GM12878 (cell line): Measurements from ENCODE around the gene RNF103. TPM values are rescaled to one million over a fixed set of nuclear protein-coding genes. Genes with fewer than 3 reads are reported as not detected.

Experiments used
- ATAC-seq: fragments of 200-7000 bp; cut with Tn5 transposase; 3 replicates; pipeline ENCODE4 v1.9.1; 2020; ENCODE audit warnings: mild to moderate bottlenecking, moderate library complexity
- BruUV-seq: library from RNA; stranded (reverse); fragments of 400-500 nt; replicated peaks from 2 replicates; lab custom pipeline; 2021; lab: Mats Ljungman, UMichigan
- CTCF ChIA-PET: fragments of 300-600 bp; sonication (Branson Sonifier 250); formaldehyde crosslinking; extraction: SDS; loops from one replicate; lab custom pipeline; 2021; ENCODE audit warnings: inconsistent platforms; lab: Yijun Ruan, JAX
- POLR2A ChIA-PET: fragments of 350-600 bp; formaldehyde crosslinking; extraction: SDS; loops from one replicate; lab custom pipeline; 2021; ENCODE audit warnings: inconsistent platforms; lab: Charles Lee
- RAD21 ChIA-PET: fragments of 300-600 bp; sonication (Branson Sonifier 250); formaldehyde crosslinking; loops from one replicate; lab custom pipeline; 2023; ENCODE audit warnings: antibody characterized with exemption; ENCODE audit not compliant: unreplicated experiment; lab: Charles Lee
- SMC1A ChIA-PET: fragments of 300-600 bp; sonication (Branson Sonifier 250); formaldehyde crosslinking; loops from one replicate; lab custom pipeline; 2023; ENCODE audit not compliant: unreplicated experiment, uncharacterized antibody; lab: Charles Lee
- DNase-seq: peaks from one replicate; pipeline ENCODE4 v3.0.0-alpha.2; 2011; ENCODE audit warnings: low read depth, low spot score
- FAIRE-seq: peaks from 3 replicates; lab custom pipeline; 2011; peaks lifted over from hg19 to GRCh38; lab: Jason Lieb, UNC
- H2AFZ ChIP-seq: 2 replicates; pipeline ENCODE4 v1.6.0; 2011; ENCODE audit warnings: low read depth, low read length, control low read depth; ENCODE audit not compliant: control insufficient read depth
- H3K27ac ChIP-seq: 2 replicates; pipeline ENCODE4 v1.5.1; 2011; ENCODE audit warnings: control low read depth; ENCODE audit not compliant: control insufficient read depth, insufficient read depth
- H3K27me3 ChIP-seq, 2 experiments: replicated peaks in 1 of 2; 2 replicates each; pipeline versions ENCODE4 v1.6.0 to v1.6.1; 2011; ENCODE audit warnings: low read length in 1 of 2; ENCODE audit not compliant: control insufficient read depth in 2 of 2, insufficient read depth in 2 of 2
- H3K36me3 ChIP-seq, 2 experiments: 2 replicates each; pipeline ENCODE4 v1.5.1; 2011; ENCODE audit warnings: low read length in 1 of 2; ENCODE audit not compliant: control insufficient read depth in 2 of 2, insufficient read depth in 2 of 2
- H3K4me1 ChIP-seq: 2 replicates; pipeline ENCODE4 v1.6.1; 2011; ENCODE audit warnings: mild to moderate bottlenecking, low read length, moderate library complexity, mixed read lengths; ENCODE audit not compliant: control insufficient read depth, insufficient read depth
- H3K4me2 ChIP-seq: 2 replicates; pipeline ENCODE4 v1.6.0; 2011; ENCODE audit warnings: control low read depth; ENCODE audit not compliant: control insufficient read depth, insufficient read depth
- H3K4me3 ChIP-seq: fragments of 200-600 bp; sonication (generic); 2 replicates; pipeline ENCODE4 v1.5.1; 2016
- H3K79me2 ChIP-seq: 2 replicates; pipeline ENCODE4 v1.6.0; 2011; ENCODE audit warnings: low read length; ENCODE audit not compliant: control insufficient read depth, insufficient read depth
- H3K9ac ChIP-seq: 2 replicates; pipeline ENCODE4 v1.8.0; 2011; ENCODE audit warnings: low read length, control low read depth, mixed read lengths; ENCODE audit not compliant: control insufficient read depth, insufficient read depth
- H3K9me3 ChIP-seq: replicated peaks from 3 replicates; pipeline ENCODE4 v1.5.1; 2011; ENCODE audit warnings: mild to moderate bottlenecking, low read length; ENCODE audit not compliant: control insufficient read depth, insufficient read depth
- H4K20me1 ChIP-seq: 2 replicates; pipeline ENCODE4 v1.6.0; 2011; ENCODE audit not compliant: control insufficient read depth, insufficient read depth
- CUX1 ChIP-seq: IDR thresholded peaks from 2 replicates; pipeline ENCODE4 v1.6.1; 2012; ENCODE audit warnings: improper control_type of control experiment, low read depth, low read length; ENCODE audit not compliant: insufficient replicate concordance
- IKZF1 ChIP-seq: fragments of 450-650 bp; conservative IDR thresholded peaks from 2 replicates; pipeline ENCODE4 v1.6.1; 2017; ENCODE audit warnings: antibody characterized with exemption, mild to moderate bottlenecking
- POLR2AphosphoS2 ChIP-seq: IDR thresholded peaks from 2 replicates; pipeline ENCODE4 v1.6.1; 2011; ENCODE audit warnings: low read depth, mild to moderate bottlenecking, low read length, improper control_type of control experiment, moderate library complexity
- STAT1 ChIP-seq: fragments of 450-650 bp; conservative IDR thresholded peaks from 2 replicates; pipeline ENCODE4 v1.6.1; 2014; ENCODE audit warnings: antibody characterized with exemption, mild to moderate bottlenecking
- TAF1 ChIP-seq: IDR thresholded peaks from 2 replicates; pipeline ENCODE4 v1.6.1; 2011; ENCODE audit warnings: mild to moderate bottlenecking, low read depth, low read length, borderline replicate concordance
- WGBS: methylation state at CpG from one replicate; pipeline ENCODE4 v1.1.6; 2016; ENCODE audit warnings: low lambda C conversion rate; ENCODE audit not compliant: insufficient replicate concordance, insufficient coverage; ENCODE audit errors: missing lambda C conversion rate; 5-methylcytosine and 5-hydroxymethylcytosine counted together
- in situ Hi-C: fragments of 300-500 bp; cut with MboI; formaldehyde crosslinking; loops from 9 replicates; pipeline ENCODE4 v1.14.3; 2018; ENCODE audit warnings: mixed read lengths
- intact Hi-C: fragments of 100-400 bp; cut with micrococcal nuclease; formaldehyde crosslinking; loops from one replicate; pipeline ENCODE4 v1.14.2; 2022; ENCODE audit not compliant: unreplicated experiment
- polyA plus RNA-seq, 11 experiments: library from polyadenylated mRNA; depleted of rRNA in 4 of 11; unstranded in 6 of 11; stranded (reverse) in 5 of 11; fragments of >200 nt; fragmentation: Nextera tagmentation in 4 of 11; fragmentation: Illumina TruSeq in 1 of 11; extraction: Ambion mirVana in 4 of 11; extraction: Trizol in 1 of 11; gene quantifications; 1 replicate in 1 of 11; 2 replicates in 10 of 11; pipeline versions ENCODE4 v1.2.1 to v1.2.3, GENCODE V29; 2011 to 2016; ENCODE audit warnings: inconsistent platforms in 2 of 11, missing spikeins in 2 of 11, low read depth in 1 of 11
- total RNA-seq, 4 experiments: library from RNA; depleted of rRNA in 3 of 4; stranded (reverse); fragments of >200 nt in 3 of 4; fragmentation: Illumina TruSeq in 1 of 4; extraction: Trizol in 1 of 4; gene quantifications; 2 replicates each; pipeline versions ENCODE4 v1.2.1 to v1.2.3, GENCODE V29; 2013 to 2021
- TF ChIP-seq, protein P1 (sequence below): fragments of 150-350 bp; IDR thresholded peaks from 2 replicates; pipeline ENCODE4 v1.6.1; 2016; ENCODE audit warnings: low read depth, low read length
- TF ChIP-seq, protein P2 (sequence below): fragments of 450-650 bp; IDR thresholded peaks from 2 replicates; pipeline ENCODE4 v1.6.1; 2017; ENCODE audit warnings: antibody characterized with exemption, mild to moderate bottlenecking, moderate library complexity

RNF103 gene
- total and polyA plus RNA-seq, 10 of the 15 experiments (the other 5 are each of a cell fraction or from before 2014, with no cell fraction given) = 2.4 to 11.0 (median 8.0) TPM

- no peak for ATAC-seq
- no peaks in the 10 kb centered on the region for H3K79me2 ChIP-seq
- 95% methylated on average over 4 of the region's 4 CpGs for WGBS
- BruUV-seq = no TSS peak
- POLR2A ChIA-PET = no interaction called here
- H3K27me3 ChIP-seq = no peaks in the 10 kb centered on the region
- H3K4me1 ChIP-seq = no peaks in the 10 kb centered on the region
- H3K27ac ChIP-seq = no peak overlapping the region
- RAD21 ChIA-PET = no interaction called here
- H3K9ac ChIP-seq = no peak overlapping the region
- no peaks in the 10 kb centered on the region for H4K20me1 ChIP-seq
- in situ Hi-C loops = no loop called here
- 0 out of 4 replicates have a peak, but pooled peaks cover 0 to 2% of the 10 kb centered on the region in 2 experiments for H3K36me3 ChIP-seq
- TF ChIP-seq, protein P1, sequence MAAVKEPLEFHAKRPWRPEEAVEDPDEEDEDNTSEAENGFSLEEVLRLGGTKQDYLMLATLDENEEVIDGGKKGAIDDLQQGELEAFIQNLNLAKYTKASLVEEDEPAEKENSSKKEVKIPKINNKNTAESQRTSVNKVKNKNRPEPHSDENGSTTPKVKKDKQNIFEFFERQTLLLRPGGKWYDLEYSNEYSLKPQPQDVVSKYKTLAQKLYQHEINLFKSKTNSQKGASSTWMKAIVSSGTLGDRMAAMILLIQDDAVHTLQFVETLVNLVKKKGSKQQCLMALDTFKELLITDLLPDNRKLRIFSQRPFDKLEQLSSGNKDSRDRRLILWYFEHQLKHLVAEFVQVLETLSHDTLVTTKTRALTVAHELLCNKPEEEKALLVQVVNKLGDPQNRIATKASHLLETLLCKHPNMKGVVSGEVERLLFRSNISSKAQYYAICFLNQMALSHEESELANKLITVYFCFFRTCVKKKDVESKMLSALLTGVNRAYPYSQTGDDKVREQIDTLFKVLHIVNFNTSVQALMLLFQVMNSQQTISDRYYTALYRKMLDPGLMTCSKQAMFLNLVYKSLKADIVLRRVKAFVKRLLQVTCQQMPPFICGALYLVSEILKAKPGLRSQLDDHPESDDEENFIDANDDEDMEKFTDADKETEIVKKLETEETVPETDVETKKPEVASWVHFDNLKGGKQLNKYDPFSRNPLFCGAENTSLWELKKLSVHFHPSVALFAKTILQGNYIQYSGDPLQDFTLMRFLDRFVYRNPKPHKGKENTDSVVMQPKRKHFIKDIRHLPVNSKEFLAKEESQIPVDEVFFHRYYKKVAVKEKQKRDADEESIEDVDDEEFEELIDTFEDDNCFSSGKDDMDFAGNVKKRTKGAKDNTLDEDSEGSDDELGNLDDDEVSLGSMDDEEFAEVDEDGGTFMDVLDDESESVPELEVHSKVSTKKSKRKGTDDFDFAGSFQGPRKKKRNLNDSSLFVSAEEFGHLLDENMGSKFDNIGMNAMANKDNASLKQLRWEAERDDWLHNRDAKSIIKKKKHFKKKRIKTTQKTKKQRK = no peak
- TF ChIP-seq IKZF1 (no peak), TAF1 (no peak), STAT1 (no peak), CUX1 (no peak), POLR2AphosphoS2 (no peak)
- TF ChIP-seq, protein P2, sequence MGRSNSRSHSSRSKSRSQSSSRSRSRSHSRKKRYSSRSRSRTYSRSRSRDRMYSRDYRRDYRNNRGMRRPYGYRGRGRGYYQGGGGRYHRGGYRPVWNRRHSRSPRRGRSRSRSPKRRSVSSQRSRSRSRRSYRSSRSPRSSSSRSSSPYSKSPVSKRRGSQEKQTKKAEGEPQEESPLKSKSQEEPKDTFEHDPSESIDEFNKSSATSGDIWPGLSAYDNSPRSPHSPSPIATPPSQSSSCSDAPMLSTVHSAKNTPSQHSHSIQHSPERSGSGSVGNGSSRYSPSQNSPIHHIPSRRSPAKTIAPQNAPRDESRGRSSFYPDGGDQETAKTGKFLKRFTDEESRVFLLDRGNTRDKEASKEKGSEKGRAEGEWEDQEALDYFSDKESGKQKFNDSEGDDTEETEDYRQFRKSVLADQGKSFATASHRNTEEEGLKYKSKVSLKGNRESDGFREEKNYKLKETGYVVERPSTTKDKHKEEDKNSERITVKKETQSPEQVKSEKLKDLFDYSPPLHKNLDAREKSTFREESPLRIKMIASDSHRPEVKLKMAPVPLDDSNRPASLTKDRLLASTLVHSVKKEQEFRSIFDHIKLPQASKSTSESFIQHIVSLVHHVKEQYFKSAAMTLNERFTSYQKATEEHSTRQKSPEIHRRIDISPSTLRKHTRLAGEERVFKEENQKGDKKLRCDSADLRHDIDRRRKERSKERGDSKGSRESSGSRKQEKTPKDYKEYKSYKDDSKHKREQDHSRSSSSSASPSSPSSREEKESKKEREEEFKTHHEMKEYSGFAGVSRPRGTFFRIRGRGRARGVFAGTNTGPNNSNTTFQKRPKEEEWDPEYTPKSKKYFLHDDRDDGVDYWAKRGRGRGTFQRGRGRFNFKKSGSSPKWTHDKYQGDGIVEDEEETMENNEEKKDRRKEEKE = no peak
- intact Hi-C loops = no loop called here
- no peak overlapping the region for H3K4me3 ChIP-seq
- no peak for FAIRE-seq
- DNase-seq = no peak
- H3K9me3 ChIP-seq = no peaks in the 10 kb centered on the region
- no peak overlapping the region for H2AFZ ChIP-seq
- H3K4me2 ChIP-seq = no peak overlapping the region
- CTCF ChIA-PET = no interaction called here
- SMC1A ChIA-PET = interaction anchor here (1.1 to 1.6 kb wide), 2 partner anchors 13 to 72 kb away, joined by 3 to 5 read pairs; no protein-coding TSS in a partner anchor
Measured at GRCh38 chr2:86603905-86604304, 19.8 kb downstream of the RNF103 start.
